Measurements from ENCODE around the gene SSBP3. TPM values are rescaled to one million over a fixed set of nuclear protein-coding genes. Genes with fewer than 3 reads are reported as not detected.
A peak's percentile ranks its signal among the peaks of the same experiment; 100 is the strongest.

The SSBP3 gene
- total and polyA plus RNA-seq, 9 of the 15 experiments (the other 6 are each of a cell fraction or from before 2014, with no cell fraction given), result 8.7 to 108 (median 33.8) TPM

DNA sequence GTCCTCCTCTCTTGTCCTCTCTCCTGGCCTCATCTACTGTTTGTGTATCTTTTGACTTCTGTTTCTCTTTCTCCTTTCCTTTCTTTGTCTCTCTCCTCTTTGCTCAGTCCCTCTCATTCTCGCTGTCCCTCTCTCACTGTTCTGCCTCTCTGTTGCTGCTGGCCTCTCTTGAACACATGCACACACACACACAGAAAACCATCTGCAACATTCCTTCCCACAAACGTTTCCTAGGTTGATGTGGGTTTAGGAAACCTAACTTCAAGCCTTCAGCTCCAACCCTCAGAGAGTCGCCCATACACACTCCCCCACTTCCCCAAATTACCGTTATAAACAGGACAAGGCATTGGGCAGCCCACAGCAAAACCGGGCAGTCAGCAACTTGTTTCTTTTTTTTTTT is 10.9 kb upstream of the SSBP3 start:
- Histone ChIP-seq H4K20me1 (replicated peaks; ENCODE audit: control insufficient read depth, insufficient read depth, low read length) (no peaks in the 10 kb centered on the region), H3K4me3 (no peak overlapping the region), H3K9ac (ENCODE audit: insufficient read depth in 1 of 2, low read depth in 2 of 2, low read length in 2 of 2) (peak overlapping the region in 1 of 2 experiments; percentile 42; a peak in 1 of 4 replicates), H3K4me1 (replicated peaks in 1 of 2; ENCODE audit: control insufficient read depth in 2 of 2, insufficient read depth in 2 of 2, low read length in 2 of 2) (peaks cover 9 to 15% of the 10 kb centered on the region in 2 experiments; a peak in 4 of 5 replicates), H3K27me3 (ENCODE audit: control insufficient read depth in 2 of 2, insufficient read depth in 2 of 2, low read length in 2 of 2) (no peaks in the 10 kb centered on the region), H3K36me3 (ENCODE audit: control insufficient read depth, insufficient read depth, low read length) (no peaks in the 10 kb centered on the region), H2AFZ (ENCODE audit: low read depth, low read length) (peak overlapping the region; percentile 61), H3K9me3 (replicated peaks; ENCODE audit: control insufficient read depth, insufficient read depth, low read depth, low read length) (no peaks in the 10 kb centered on the region), H3K79me2 (ENCODE audit: control insufficient read depth, insufficient read depth, low read length) (no peaks in the 10 kb centered on the region), H3K9me1 (ENCODE audit: control insufficient read depth, insufficient read depth, low read length) (no peaks in the 10 kb centered on the region), H3K27ac (ENCODE audit: extremely low read depth, low read depth, low read length) (no peak overlapping the region), H3K4me2 (ENCODE audit: insufficient read depth, low read length) (no peak overlapping the region)
- in situ Hi-C loops (cut with MboI), result no loop called here
- POLR2A ChIA-PET, result interaction anchor here (0.6 to 1.6 kb wide), 3 partner anchors 10 to 34 kb away, joined by 3 to 5 read pairs (median 3); partner anchors contain the start of gene SSBP3
- CTCF ChIA-PET (ENCODE audit: low intra/inter-chr PET ratio), result no interaction called here
- intact Hi-C loops (cut with micrococcal nuclease), result no loop called here
- DNase-seq (ENCODE audit: extremely low read depth in 1 of 4, low spot score in 3 of 4), result no peak
- peak; percentile 11; the same call in 2 of the 3 replicates for ATAC-seq
- no TSS peak for BruUV-seq (replicated peaks)
- WGBS (ENCODE audit: insufficient coverage, low coverage, missing lambda C conversion rate), result 5% methylated on average over 4 of the region's 5 CpGs
- FAIRE-seq, result peak; percentile 63
- TF ChIP-seq, protein P1, sequence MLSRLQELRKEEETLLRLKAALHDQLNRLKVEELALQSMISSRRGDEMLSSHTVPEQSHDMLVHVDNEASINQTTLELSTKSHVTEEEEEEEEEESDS (CRISPR knock-in tag; IDR thresholded peaks at IDR 0.05), result no peak
- TF ChIP-seq EHMT2 (IDR thresholded peaks at IDR 0.05) (0 out of 2 replicates have a peak, but pooled peaks have one; percentile 33), HSF4 (CRISPR knock-in tag; IDR thresholded peaks at IDR 0.05; ENCODE audit: borderline replicate concordance) (no peak), SMARCE1 (IDR thresholded peaks at IDR 0.05) (peak; percentile 29; the same call in 1 of the 2 replicates), ZNF232 (CRISPR knock-in tag; IDR thresholded peaks at IDR 0.05) (no peak), GTF2A2 (tag; IDR thresholded peaks at IDR 0.05) (no peak), BRF1 (IDR thresholded peaks at IDR 0.05; ENCODE audit: borderline replicate concordance, extremely low read depth, insufficient read length) (no peak), ZNF316 (IDR thresholded peaks at IDR 0.05) (peak; percentile 48), MCM3 (IDR thresholded peaks at IDR 0.05) (0 out of 2 replicates have a peak, but pooled peaks have one; percentile 45), ZBTB26 (CRISPR knock-in tag; IDR thresholded peaks at IDR 0.05) (peak; percentile 71; the same call in 1 of the 2 replicates), C11orf30 (IDR thresholded peaks at IDR 0.05; ENCODE audit: low read depth) (peak; percentile 23; the same call in 1 of the 2 replicates), ELF4 (CRISPR knock-in tag; IDR thresholded peaks at IDR 0.05) (0 out of 2 replicates have a peak, but pooled peaks have one; percentile 56)
- TF ChIP-seq, protein P2, sequence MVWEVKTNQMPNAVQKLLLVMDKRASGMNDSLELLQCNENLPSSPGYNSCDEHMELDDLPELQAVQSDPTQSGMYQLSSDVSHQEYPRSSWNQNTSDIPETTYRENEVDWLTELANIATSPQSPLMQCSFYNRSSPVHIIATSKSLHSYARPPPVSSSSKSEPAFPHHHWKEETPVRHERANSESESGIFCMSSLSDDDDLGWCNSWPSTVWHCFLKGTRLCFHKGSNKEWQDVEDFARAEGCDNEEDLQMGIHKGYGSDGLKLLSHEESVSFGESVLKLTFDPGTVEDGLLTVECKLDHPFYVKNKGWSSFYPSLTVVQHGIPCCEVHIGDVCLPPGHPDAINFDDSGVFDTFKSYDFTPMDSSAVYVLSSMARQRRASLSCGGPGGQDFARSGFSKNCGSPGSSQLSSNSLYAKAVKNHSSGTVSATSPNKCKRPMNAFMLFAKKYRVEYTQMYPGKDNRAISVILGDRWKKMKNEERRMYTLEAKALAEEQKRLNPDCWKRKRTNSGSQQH (CRISPR knock-in tag; IDR thresholded peaks at IDR 0.05), result 0 out of 2 replicates have a peak, but pooled peaks have one; percentile 17
